ENCODE results near the gene GNAO1. TPM values are rescaled to one million over a fixed set of nuclear protein-coding genes. Genes with fewer than 3 reads are reported as not detected.

Gene GNAO1
- total and polyA plus RNA-seq, 5 experiments from 2014 or later, result 0.62 to 0.85 (median 0.65) TPM; not detected in 2

GRCh38 chr16:56226845-56227525, 35.7 kb downstream of the GNAO1 start:
- Mint-ChIP-seq H3K27ac (peak overlapping the region in 5 of 10 donors; percentile 6 to 83 (median 49)), H3K27me3 (peaks cover 0 to 25% (median 4%) of the 10 kb centered on the region in 5 donors), H3K4me1 (peaks cover 10 to 32% (median 23%) of the 10 kb centered on the region in 4 donors), H3K36me3 (no peaks in the 10 kb centered on the region), H3K9me3 (no peaks in the 10 kb centered on the region), H3K4me3 (peak overlapping the region in 5 of 10 donors; percentile 9 to 62 (median 52))
- no peak for ATAC-seq
- POLR2A ChIA-PET, result no interaction called here
- DNase-seq, result peak in 1 of 10 donors; percentile 13

GRCh38 chr16:56227936-56228335, 36.6 kb downstream of the GNAO1 start:
- POLR2A ChIA-PET, result no interaction called here
- H3K4me3 Mint-ChIP-seq, result no peak overlapping the region

DNA sequence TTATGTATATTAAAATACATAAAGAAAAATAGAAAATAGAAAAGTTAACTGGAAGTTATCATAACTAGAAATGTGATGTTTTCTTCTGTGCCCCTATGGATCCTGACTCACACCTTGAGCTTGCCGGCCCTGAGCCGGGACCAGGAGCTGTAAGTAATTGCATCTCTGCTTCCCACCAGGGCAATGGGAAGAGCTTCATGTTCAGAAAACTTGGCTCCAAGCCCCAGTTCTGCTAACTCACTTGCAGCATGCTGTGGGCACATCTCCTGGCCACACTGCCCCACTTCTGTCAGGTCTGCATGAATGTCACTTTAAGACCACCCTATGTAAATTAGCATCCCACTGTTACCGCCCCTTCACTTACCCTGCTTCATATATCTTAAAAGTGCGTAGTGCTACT, 37.2 kb downstream of the GNAO1 start:
- Mint-ChIP-seq H3K27ac (no peak overlapping the region), H3K4me1 (peaks cover 10 to 32% (median 23%) of the 10 kb centered on the region in 4 donors), H3K36me3 (no peaks in the 10 kb centered on the region), H3K4me3 (no peak overlapping the region), H3K27me3 (peaks cover 0 to 15% (median 4%) of the 10 kb centered on the region in 5 donors), H3K9me3 (no peaks in the 10 kb centered on the region)
- no peak for ATAC-seq
- no peak for DNase-seq
- POLR2A ChIA-PET, result no interaction called here

More at GRCh38 chr16:56227936-56228335, 36.6 kb downstream of the GNAO1 start:
- peak overlapping the region in 1 of 10 donors; percentile 56 for H3K27ac Mint-ChIP-seq
- DNase-seq (no peak), ATAC-seq (no peak)
- H3K4me1 Mint-ChIP-seq, result peaks cover 10 to 32% (median 23%) of the 10 kb centered on the region in 4 donors
- no peaks in the 10 kb centered on the region for H3K36me3 Mint-ChIP-seq
- no peaks in the 10 kb centered on the region for H3K9me3 Mint-ChIP-seq
- H3K27me3 Mint-ChIP-seq, result peaks cover 0 to 19% (median 4%) of the 10 kb centered on the region in 5 donors

GRCh38 chr16:56233795-56234566, 42.7 kb downstream of the GNAO1 start:
- Mint-ChIP-seq H3K9me3 (no peaks in the 10 kb centered on the region), H3K4me1 (no peaks in the 10 kb centered on the region), H3K27me3 (peaks cover 0 to 5% (median 0%) of the 10 kb centered on the region in 5 donors), H3K36me3 (no peaks in the 10 kb centered on the region), H3K27ac (peak overlapping the region in 1 of 10 donors; percentile 5), H3K4me3 (no peak overlapping the region)
- no peak for DNase-seq
- no peak for ATAC-seq
- POLR2A ChIA-PET, result no interaction called here

- H3K27ac Mint-ChIP-seq, result no peak overlapping the region
- no peaks in the 10 kb centered on the region for H3K4me1 Mint-ChIP-seq
- H3K9me3 Mint-ChIP-seq, result no peaks in the 10 kb centered on the region
- ATAC-seq, result no peak
- H3K36me3 Mint-ChIP-seq, result no peaks in the 10 kb centered on the region
- peaks cover 0 to 5% (median 0%) of the 10 kb centered on the region in 5 donors for H3K27me3 Mint-ChIP-seq
- POLR2A ChIA-PET, result no interaction called here
- no peak overlapping the region for H3K4me3 Mint-ChIP-seq
- no peak for DNase-seq
These were observed 43.4 kb downstream of the GNAO1 start for GRCh38 chr16:56234737-56235136.

DNA sequence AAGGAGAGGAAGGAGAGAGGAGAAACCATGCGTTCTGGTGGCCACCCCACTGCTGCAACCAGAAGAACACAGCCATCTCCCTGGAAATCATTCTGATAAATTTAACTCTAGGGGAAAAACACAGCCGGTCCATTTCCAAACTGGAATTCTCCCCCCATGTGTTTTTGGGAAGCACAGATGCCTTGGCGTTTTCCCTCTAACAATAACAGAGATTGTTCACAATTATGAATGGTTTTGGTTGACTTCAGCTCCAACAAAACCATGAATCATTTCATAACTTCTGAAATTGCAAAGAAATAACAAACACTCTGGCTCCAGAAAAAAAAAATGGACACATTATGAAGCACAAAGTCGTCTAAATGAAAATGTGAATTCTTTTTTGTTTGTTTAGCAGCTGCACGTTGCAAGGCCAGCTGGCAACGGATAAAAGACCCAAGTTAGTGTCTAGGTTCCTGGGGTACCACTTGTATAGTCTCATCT, 46.2 kb downstream of the GNAO1 start:
- Mint-ChIP-seq H3K4me3 (no peak overlapping the region), H3K27ac (no peak overlapping the region), H3K9me3 (no peaks in the 10 kb centered on the region), H3K36me3 (no peaks in the 10 kb centered on the region), H3K27me3 (peaks cover 0 to 5% (median 0%) of the 10 kb centered on the region in 5 donors), H3K4me1 (no peaks in the 10 kb centered on the region)
- POLR2A ChIA-PET, result no interaction called here
- DNase-seq (no peak), ATAC-seq (no peak)

DNA sequence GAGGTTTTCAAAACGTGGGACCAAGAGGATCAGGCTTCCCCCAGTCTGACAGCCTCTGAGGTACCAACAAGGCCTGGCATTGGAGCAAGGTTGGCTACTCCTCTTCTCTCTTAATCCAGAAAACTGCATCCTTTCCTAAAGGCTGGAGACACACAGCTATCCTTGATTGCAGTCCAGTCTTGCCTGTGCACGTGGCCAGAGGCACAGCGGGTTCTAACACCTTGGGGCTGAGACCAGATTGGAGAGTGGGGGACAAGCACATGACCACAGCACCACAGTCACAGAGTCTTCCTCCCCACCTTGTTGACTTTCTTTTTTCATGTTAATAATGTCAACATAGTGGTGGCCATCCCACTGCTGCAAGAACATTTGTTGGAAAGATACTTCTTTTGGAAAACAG, 46.9 kb downstream of the GNAO1 start:
- Mint-ChIP-seq H3K27ac (no peak overlapping the region), H3K27me3 (peaks cover 0 to 5% (median 0%) of the 10 kb centered on the region in 5 donors), H3K9me3 (no peaks in the 10 kb centered on the region), H3K4me3 (no peak overlapping the region), H3K36me3 (no peaks in the 10 kb centered on the region), H3K4me1 (no peaks in the 10 kb centered on the region)
- DNase-seq, result no peak
- POLR2A ChIA-PET, result no interaction called here
- ATAC-seq, result no peak

DNA sequence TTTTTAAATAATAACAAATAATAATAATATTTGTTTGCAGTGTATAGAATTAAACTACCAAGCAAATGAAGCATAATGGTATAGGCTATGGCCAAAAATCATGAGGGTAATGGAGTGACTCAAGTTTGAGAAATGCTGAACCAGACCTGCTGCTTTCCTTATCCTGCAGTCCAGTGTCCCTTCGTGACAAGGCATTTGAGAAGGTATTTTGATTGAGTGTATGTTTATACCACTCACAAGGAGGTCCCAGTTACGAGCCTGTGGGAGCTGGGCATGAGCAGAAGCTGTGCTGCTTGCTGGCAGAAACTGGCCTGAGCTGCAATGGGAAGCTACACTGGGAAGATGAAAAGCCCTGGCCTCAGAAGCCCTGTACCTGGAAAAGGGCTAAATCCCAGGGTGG, 50.3 kb downstream of the GNAO1 start:
- Mint-ChIP-seq H3K4me1 (no peaks in the 10 kb centered on the region), H3K9me3 (no peaks in the 10 kb centered on the region), H3K27me3 (peaks cover 0 to 3% (median 0%) of the 10 kb centered on the region in 5 donors), H3K36me3 (no peaks in the 10 kb centered on the region), H3K4me3 (no peak overlapping the region), H3K27ac (no peak overlapping the region)
- DNase-seq (no peak), ATAC-seq (no peak)
- POLR2A ChIA-PET, result no interaction called here

DNA sequence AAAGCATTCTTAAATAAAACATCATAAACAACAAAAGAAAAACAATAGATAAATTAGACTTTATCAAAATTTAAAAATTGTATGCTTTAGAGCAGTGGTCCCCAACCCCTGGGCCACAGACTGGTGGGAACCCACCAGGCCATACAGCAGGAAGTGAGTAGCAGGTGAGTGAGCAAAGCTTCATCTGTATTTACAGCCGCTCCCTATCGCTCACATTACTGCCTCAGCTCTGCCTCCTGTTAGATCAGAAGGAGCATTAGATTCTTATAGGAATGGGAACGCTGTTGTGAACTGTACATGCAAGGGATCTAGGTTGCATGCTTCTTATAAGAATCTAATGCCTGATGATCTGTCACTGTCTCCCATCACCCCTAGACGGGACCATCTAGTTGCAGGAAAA, 51.5 kb downstream of the GNAO1 start:
- Mint-ChIP-seq H3K36me3 (no peaks in the 10 kb centered on the region), H3K4me3 (no peak overlapping the region), H3K9me3 (no peaks in the 10 kb centered on the region), H3K27me3 (peaks cover 0 to 3% (median 0%) of the 10 kb centered on the region in 5 donors), H3K27ac (no peak overlapping the region), H3K4me1 (no peaks in the 10 kb centered on the region)
- no peak for DNase-seq
- POLR2A ChIA-PET, result no interaction called here
- no peak for ATAC-seq

- H3K36me3 Mint-ChIP-seq, result no peaks in the 10 kb centered on the region
- POLR2A ChIA-PET, result no interaction called here
These were observed 53.3 kb downstream of the GNAO1 start for GRCh38 chr16:56244612-56245011.

DNA sequence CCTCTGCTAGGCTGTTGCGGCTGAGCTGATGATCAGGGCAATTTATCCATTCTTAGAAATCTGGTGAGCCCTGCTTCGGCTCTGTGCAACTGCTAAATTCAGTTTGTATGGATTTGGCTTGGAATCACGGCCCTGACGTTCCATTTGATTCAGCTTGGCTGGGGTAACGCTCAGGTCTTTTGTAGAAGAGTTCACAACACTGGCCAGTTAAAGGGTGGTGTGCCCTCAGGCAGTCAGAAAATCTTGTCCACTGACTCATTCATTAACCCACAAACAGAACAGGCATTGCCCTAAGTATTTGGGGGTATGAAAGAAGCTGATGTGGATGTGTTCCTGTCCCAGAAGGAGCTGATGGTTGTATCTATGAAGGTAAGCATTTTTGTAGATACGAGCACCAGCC, 53.9 kb downstream of the GNAO1 start:
- POLR2A ChIA-PET, result no interaction called here
- H3K4me1 Mint-ChIP-seq, result no peaks in the 10 kb centered on the region
- peaks cover 0 to 3% (median 0%) of the 10 kb centered on the region in 5 donors for H3K27me3 Mint-ChIP-seq
- H3K36me3 Mint-ChIP-seq, result no peaks in the 10 kb centered on the region
- no peak overlapping the region for H3K4me3 Mint-ChIP-seq
- DNase-seq, result no peak
- no peaks in the 10 kb centered on the region for H3K9me3 Mint-ChIP-seq
- H3K27ac Mint-ChIP-seq, result no peak overlapping the region
- no peak for ATAC-seq

More at GRCh38 chr16:56244612-56245011, 53.3 kb downstream of the GNAO1 start:
- ATAC-seq (no peak), DNase-seq (no peak)
- Mint-ChIP-seq H3K4me1 (no peaks in the 10 kb centered on the region), H3K9me3 (no peaks in the 10 kb centered on the region), H3K27me3 (peaks cover 0 to 3% (median 0%) of the 10 kb centered on the region in 5 donors), H3K4me3 (no peak overlapping the region), H3K27ac (no peak overlapping the region)

- Mint-ChIP-seq H3K4me3 (no peak overlapping the region), H3K36me3 (no peaks in the 10 kb centered on the region), H3K27me3 (peaks cover 0 to 3% (median 0%) of the 10 kb centered on the region in 5 donors), H3K27ac (no peak overlapping the region), H3K9me3 (no peaks in the 10 kb centered on the region), H3K4me1 (no peaks in the 10 kb centered on the region)
- POLR2A ChIA-PET, result no interaction called here
- no peak for DNase-seq
- ATAC-seq, result no peak
These were observed 54.9 kb downstream of the GNAO1 start for GRCh38 chr16:56246051-56246817.

- no peaks in the 10 kb centered on the region for H3K36me3 Mint-ChIP-seq
- peaks cover 0 to 3% (median 0%) of the 10 kb centered on the region in 5 donors for H3K27me3 Mint-ChIP-seq
- POLR2A ChIA-PET, result no interaction called here
- no peak overlapping the region for H3K4me3 Mint-ChIP-seq
- ATAC-seq (no peak), DNase-seq (no peak)
- no peaks in the 10 kb centered on the region for H3K4me1 Mint-ChIP-seq
- H3K9me3 Mint-ChIP-seq, result no peaks in the 10 kb centered on the region
- H3K27ac Mint-ChIP-seq, result no peak overlapping the region
These were observed 55.7 kb downstream of the GNAO1 start for GRCh38 chr16:56247018-56247417.

Measured in naive thymus-derived CD8-positive, alpha-beta T cell (primary cell).